Cerebellar cortex (tissue), 1 donor: ENCODE data around the gene ZKSCAN5.
"Not testable (repeated sequence)": the region's sequence is repeated elsewhere in the genome, so short reads cannot be mapped to it uniquely, and the experiment has no call there.

ENCODE experiments used
- DNase-seq: peaks from one replicate; pipeline ENCODE4 v3.0.0-alpha.2; 2015; ENCODE audit warnings: low spot score

Gene ZKSCAN5

DNA sequence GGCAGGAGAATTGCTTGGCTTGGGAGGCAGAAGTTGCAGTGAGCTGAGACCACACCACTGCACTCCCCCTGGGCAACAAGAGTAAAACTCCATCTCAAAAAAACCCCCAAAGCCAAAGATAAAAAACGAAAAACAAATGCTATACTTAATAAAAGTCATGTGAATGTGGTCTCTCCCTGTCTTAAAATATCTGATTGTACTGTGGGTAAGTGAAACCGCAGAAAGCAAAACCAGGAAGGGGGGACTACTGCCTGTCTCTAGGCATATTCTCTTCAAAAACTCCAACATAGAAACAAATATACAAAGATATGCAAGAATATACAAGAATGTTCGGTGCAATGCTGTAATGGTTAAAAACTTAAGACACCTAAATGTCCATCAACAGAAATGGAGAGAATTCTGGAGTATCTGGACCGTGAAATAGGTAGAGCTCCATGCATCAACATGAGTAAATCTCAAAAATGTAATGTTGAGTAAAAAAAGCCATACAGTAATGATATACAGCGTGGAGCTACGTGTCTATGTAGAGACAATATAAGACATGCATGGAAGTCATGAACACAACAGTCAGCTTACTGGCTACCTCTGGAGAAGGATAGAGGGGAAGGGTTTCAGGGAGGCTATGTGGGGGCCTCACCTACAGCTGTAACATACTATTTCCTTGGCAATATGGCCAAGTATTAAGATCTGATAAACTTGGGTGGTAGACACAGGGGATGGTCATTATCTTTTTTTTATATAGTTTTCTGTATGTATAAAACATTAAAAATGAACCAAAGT lies 6.5 kb upstream of the ZKSCAN5 start:
- DNase-seq, result no peak

DNA sequence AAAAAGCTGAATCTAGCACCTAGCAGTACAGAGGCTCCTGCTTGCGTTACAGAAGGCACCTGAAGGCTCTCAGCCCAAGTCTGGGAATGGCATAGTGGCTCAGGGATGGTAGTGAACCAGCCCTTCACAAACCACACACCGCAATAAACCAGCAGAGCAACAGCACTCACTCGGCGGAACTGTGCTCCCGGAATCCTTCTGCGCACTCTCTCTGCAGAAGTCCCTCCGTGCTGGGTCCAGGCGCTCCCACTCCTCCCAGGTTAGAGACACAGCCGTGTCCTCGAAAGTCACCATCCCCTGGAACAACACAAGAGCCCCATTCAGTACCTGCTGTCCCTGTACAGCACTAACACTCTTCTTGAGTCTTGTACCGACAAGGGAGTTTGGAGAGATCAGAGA lies 5.9 kb upstream of the ZKSCAN5 start:
- DNase-seq, result no peak

DNA sequence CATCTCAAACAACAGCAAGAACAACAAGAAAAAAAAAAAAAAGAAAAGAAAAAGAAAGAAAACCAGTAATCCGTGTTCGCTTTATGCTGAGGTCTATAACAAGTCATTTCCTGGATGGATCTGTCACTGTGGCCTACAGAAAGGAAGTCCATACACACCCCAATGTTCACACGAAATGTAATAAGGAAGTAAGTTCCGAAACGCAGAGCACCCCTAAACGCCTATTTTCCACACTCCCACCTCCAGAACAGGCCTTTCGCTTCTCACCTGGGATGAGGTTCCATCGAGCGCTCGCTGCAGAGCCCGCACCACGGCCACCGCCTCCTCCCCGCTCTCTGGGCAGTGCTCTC lies 5.1 kb upstream of the ZKSCAN5 start:
- DNase-seq, result no peak

DNA sequence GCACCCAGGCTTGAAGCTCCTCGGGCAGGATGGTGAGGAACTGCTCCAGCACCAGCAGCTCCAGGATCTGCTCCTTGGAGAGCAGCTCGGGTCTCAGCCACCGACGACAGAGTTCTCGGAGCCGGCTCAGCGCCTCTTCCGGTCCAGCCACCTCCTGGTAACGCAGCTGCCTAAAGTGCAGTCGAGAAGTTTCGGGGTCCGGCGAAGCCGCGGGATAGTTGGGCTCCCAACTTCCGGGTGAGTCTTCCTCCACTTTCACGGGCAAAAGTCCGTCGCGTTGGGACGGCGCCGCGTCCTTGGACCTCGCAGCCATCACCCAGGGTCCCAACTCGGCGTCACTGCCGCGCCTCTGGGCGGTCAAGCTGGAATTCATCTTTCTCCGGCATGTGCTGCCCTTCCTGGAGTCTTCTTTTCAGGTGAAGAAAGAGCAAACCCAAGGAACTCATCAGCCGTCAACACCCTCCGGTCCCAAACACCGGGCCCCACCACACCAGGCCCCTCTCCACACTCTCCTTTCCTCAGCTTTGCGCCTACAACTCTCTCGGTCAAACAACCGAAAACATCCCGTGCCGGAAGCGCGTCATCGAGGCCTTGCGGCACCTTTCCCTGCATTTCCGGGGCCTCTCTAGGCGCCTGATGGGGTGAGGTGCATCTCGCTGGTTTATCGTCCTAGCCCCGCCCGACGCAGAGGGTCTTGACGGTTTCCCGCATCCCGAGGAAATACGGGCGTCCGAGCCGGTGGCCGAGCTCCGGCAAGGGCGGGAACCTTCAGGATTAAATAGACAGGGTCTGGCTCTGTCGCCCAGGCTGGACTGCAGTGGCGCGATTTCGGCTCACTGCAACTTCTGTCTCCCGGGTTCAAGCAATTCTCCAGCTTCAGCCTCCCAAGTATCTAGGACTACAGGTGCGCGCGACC lies 4.5 kb upstream of the ZKSCAN5 start, which contains the start of gene ZNF394:
ZNF394 (minus strand) TSS at position 561 of the 916 bp plus-strand sequence; CDS start at position 373, 188 bp downstream.
- DNase-seq, result peak; percentile 98

DNA sequence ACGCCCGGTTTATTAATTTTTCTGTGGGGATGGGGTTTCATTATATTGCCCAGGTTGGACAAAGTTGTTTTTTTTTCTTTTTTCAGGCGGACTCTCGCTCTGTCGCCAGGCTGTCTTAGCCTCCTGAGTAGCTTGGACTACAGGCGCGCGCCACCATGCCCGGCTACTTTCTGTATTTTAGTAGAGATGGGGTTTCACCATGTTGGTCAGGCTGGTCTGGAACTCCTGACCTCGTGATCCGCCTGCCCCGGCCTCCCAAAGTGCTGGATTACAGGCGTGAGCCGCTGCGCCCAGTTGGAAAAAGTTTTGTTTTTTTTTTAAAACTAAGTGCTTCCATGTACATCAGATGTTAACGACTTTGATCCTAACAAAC lies 3.8 kb upstream of the ZKSCAN5 start:
- DNase-seq, result no peak

DNA sequence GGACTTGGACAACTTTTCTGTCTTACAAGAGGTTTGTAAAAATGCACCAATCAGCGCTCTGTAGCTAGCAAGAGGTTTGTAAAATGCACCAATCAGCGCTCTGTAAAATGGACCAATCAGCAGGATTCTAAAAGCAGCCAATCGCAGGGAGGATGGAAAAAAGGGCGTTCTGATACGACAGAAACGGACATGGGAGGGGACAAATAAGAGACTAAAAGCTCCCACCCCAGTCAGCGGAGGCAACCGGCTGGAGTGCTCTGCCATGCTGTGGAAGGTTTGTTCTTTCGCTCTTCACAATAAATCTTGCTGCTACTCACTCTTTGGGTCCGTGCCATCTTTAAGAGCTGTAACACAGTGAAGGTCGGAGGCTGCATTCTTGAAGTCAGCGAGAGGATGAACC lies 3.2 kb upstream of the ZKSCAN5 start:
- DNase-seq, result not testable (repeated sequence)

- DNase-seq, result peak; percentile 98
Observed at GRCh38 chr7:99504281-99504602, 220 bp upstream of the ZKSCAN5 start.

DNA sequence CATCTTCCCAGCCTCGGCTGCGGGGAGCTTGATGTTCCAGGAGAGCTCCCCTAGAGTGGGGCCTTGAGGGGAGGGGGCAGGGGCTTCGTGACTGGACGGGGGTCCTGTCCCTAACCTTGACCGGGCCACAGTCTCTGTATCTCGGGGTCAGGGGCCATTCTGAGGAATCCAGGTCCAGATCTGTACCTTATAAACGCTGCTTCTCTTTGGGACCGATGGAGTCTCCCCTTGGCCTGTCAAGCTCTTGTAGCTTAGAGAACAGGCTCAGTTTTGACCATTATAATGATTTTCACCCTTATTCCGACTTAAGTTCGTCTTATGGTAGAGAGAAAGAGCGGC lies 831 bp downstream of the ZKSCAN5 start:
- peak; percentile 14 for DNase-seq

DNA sequence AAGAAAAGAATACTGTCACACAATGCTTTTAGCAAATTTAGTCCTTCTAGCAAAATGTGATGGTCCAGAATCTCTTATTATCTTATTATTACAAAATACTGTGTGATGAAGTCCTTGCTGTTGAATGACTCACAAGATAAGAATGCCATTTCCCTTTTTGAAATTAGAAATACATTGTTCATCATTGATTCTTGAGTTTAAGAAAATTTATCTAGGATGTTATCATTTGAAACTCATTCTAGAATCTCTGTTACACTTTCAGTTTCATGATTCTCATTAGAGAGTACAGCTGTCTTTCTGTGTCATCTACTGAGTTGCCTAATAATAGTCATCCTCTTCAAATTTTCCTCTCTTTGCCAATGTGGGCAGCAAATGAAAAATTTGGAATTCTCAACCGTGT lies 9.6 kb downstream of the ZKSCAN5 start:
- DNase-seq, result no peak

DNA sequence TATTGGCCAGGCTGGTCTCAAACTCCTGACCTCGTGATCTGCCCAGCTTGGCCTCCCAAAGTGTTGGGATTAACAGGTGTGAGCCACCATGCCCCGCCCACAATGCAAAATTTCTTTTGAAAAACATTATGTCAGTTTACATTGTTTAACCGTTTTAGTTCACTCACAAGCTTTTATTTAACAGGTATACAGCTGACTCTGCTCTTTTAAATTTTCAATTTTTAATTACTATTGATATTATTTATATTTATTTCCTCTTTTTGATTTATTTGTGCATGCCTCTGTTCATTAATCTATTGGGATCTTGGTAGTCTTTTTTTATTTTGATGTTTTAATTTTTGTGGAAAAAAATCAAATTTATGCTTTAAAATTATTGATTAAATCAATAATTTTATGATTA lies 16.9 kb downstream of the ZKSCAN5 start:
- no peak for DNase-seq

DNA sequence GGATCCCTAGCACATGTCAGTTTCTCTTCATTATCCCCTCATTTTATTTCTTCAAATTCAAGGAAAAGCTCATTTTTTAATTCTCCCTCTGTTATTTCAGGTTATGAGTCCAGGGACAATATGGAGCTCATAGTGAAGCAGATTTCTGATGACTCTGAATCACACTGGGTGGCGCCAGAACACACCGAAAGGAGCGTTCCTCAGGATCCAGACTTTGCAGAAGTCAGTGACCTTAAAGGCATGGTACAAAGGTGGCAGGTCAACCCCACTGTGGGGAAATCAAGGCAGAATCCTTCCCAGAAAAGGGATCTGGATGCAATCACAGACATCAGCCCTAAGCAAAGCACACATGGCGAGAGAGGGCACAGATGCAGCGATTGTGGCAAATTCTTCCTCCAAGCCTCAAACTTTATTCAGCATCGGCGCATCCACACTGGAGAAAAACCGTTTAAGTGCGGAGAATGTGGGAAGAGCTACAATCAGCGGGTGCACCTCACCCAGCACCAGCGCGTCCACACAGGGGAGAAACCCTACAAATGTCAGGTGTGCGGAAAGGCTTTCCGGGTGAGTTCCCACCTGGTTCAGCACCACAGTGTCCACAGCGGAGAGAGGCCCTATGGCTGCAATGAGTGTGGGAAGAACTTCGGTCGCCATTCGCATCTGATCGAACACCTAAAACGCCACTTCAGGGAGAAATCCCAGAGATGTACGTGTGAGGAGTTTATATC lies 21.4 kb downstream of the ZKSCAN5 start:
- DNase-seq, result no peak

GRCh38 chr7:99531354-99531765 lies 26.9 kb downstream of the ZKSCAN5 start:
- no peak for DNase-seq

- no peak for DNase-seq
Observed at GRCh38 chr7:99535667-99536066, 31.2 kb downstream of the ZKSCAN5 start.

- DNase-seq, result no peak
Observed at GRCh38 chr7:99539213-99539811, 34.9 kb downstream of the ZKSCAN5 start.

GRCh38 chr7:99540542-99540941 lies 36.1 kb downstream of the ZKSCAN5 start:
- no peak for DNase-seq

DNA sequence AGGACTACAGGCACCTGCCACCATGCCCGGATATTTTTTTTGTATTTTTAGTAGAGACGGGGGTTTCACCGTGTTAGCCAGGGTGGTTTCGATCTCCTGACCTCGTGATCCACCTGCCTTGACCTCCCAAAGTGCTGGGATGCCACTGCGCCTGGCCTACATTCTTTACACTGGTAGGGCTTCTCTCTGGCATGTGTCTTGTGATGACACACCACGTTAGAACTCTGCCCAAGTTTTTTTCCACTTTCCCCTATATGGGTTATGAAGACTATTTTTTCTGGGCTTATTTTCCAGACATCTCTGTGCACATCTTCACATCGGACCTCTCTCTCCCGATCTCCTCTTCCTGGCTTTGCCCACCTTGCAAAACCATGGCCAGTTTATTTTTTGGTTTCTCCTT lies 36.8 kb downstream of the ZKSCAN5 start:
- no peak for DNase-seq

DNA sequence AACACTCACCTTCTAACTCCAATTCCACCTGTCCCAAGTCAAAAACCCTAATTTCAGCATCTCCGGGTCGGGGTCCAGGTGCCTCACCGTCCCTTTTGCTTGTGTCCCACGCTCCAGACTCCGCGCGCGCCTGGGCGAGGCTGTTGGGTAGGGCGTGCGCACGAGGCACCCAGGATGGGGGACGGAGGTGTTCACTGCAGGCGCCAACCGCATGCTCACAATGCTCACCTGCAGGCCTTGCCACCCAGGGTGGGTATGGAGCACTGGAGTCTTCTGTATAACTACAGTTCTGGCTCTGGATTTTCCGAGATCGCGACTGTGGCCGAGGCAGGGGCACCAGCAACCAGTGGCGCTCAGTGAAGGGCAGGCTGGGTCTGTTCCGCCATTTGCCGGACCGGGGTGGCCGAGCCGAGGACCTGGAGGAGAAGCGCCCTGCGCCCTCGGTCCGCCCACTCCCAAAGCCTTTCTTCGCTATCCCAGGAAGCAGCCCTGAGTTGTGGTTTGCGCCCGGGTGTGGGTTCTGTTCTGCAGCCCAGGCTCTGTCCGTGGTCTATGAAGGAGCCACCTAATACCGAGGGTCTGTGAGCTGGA lies 38.7 kb downstream of the ZKSCAN5 start:
- DNase-seq, result no peak

DNA sequence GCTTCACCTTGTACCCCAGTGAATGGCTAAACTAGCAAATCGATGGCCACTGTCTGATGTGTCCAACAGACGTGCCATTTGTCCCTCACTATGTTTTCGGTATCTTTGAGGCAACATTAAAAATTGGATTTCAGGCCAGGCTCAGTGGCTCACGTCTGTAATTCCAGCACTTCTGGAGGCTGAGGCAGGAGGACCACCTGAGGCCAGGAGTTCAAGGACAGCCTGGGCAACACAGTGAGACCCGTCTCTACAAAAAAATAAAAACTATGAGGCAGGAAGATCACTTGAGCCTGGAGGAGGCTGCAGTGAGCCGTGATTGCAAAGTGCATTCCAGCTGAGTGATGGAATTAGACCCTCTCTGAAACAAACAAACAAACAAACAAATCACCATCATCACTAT lies 39.5 kb downstream of the ZKSCAN5 start:
- no peak for DNase-seq

- DNase-seq, result not testable (repeated sequence)
Observed at GRCh38 chr7:99545308-99545707, 40.8 kb downstream of the ZKSCAN5 start.

- not testable (repeated sequence) for DNase-seq
Observed at GRCh38 chr7:99549545-99549944, 45.1 kb downstream of the ZKSCAN5 start.

DNA sequence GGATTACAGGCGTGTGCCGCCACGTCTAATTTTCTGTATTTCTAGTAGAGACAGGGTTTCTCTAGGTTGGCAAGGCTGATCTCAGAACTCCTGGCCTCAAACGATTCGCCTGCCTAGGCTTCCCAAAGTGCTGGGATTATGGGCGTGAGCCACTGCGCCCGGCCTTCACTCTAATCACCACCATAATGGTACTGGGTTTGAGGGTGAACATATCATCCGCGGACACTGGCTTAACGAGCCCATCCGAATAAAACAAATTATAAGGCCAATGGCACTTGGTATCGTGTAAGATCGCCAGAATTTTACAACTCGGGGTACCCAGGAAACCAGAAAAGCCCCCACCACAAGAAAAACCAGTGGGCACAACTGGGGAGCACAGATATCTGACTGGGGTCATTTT lies 46.9 kb downstream of the ZKSCAN5 start:
- DNase-seq, result no peak
